Effector CD4-positive, alpha-beta T cell (primary cell): Measurements from ENCODE around the gene SLITRK1. TPM values are rescaled to one million over a fixed set of nuclear protein-coding genes. Genes with fewer than 3 reads are reported as not detected.

Experiments used
- DNase-seq: peaks from one replicate; pipeline ENCODE4 v3.0.0-alpha.2; 2020
- total RNA-seq: gene quantifications from one replicate; lab custom pipeline; 2026; lab: John Stamatoyannopoulos, UW

SLITRK1 gene, protein sequence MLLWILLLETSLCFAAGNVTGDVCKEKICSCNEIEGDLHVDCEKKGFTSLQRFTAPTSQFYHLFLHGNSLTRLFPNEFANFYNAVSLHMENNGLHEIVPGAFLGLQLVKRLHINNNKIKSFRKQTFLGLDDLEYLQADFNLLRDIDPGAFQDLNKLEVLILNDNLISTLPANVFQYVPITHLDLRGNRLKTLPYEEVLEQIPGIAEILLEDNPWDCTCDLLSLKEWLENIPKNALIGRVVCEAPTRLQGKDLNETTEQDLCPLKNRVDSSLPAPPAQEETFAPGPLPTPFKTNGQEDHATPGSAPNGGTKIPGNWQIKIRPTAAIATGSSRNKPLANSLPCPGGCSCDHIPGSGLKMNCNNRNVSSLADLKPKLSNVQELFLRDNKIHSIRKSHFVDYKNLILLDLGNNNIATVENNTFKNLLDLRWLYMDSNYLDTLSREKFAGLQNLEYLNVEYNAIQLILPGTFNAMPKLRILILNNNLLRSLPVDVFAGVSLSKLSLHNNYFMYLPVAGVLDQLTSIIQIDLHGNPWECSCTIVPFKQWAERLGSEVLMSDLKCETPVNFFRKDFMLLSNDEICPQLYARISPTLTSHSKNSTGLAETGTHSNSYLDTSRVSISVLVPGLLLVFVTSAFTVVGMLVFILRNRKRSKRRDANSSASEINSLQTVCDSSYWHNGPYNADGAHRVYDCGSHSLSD
- not detected for total RNA-seq

DNA sequence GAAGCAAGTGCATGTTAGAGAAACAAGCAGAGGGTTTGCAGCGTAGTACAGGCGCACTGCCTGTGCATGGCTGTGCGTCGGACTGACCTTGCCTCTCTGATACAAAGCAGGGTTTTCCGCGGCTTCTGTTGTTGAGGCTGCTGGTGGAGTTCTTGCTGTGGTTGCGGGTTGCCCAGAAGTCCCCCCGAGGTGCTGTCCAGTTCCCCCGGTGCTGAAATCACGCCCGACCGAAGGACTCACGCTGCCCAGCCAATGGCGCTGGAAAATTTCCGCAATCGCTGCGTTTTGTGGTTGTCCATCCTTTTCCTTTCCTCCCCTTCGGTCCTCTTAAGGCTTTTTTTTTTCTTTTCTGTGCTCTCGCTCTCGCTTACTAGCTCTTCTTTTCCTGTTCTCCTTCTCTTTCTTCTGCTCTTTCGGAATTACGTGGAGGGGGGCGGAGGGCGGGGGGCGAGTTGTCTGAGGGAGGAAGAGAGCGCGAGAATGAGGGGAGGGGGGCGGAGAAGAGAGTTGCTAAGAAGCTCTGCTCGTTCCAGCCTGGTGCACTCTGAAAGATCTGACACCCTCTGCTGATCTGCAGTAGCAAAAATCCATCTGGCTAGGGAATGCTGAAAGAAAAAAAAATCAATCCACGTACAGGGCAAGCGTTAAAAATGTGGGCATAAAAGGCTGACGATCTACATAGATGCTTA is at the start of gene SLITRK1:
Gene SLITRK1 (minus strand): TSS at position 558 of the 689 bp plus-strand sequence. CDS start 967 bp downstream, outside the sequence.
- DNase-seq = no peak

DNA sequence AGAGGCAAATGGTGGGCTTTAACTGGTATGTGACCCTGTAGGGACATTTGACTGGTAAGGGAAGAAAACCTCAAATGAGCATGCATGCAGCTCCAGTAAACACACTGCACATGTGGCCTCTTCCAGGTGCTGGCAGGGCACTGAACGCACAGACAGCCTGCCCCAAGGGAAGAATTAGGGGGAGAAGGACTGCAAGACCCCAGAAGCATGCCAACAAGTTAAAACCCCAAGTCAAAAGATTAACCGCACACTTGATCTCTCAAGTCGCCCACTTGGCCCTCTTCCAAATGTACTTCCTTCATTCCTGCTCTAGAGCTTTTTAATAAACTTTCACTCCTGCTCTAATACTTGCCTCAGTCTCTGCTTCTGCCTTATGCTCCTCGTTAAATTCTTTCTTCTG is 46.9 kb upstream of the SLITRK1 start:
- no peak for DNase-seq

DNA sequence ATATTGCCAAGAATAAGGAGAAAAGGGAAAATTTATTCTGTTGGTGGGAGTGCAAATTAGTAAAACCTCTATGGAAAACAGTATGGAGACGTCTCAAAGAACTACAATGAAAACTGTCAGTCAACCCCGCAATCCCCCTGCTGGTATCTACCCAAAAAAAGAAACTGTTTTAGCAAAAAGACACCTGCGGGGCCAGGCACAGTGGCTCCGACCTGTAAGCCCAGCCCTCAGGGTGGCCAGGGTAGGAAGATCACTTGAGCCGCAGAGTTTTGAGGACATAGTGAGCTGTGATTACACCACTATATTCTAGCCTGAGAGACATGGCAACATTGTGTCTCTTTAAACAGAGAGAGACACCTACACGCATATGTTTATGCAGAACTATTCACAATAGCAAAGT is 37.5 kb upstream of the SLITRK1 start:
- no peak for DNase-seq

DNA sequence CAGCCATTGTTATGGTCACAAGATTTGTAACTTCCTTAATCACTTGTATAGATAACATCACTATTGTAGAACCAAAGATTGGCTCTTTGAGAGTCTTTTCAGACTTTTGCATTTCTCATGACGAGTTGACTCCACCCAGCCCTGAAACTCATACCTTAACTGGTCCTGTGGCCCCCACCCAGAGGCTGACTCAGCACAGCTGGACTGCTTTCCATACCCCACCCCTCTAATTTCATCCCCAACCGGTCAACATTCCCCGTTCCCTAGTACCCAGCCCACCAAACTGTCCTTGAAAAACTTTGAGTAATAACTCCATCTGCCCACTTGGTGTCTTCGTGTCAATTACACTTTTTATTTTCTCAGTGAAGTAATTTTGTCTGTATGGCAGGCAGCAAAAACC is 32.1 kb upstream of the SLITRK1 start:
- no peak for DNase-seq

DNA sequence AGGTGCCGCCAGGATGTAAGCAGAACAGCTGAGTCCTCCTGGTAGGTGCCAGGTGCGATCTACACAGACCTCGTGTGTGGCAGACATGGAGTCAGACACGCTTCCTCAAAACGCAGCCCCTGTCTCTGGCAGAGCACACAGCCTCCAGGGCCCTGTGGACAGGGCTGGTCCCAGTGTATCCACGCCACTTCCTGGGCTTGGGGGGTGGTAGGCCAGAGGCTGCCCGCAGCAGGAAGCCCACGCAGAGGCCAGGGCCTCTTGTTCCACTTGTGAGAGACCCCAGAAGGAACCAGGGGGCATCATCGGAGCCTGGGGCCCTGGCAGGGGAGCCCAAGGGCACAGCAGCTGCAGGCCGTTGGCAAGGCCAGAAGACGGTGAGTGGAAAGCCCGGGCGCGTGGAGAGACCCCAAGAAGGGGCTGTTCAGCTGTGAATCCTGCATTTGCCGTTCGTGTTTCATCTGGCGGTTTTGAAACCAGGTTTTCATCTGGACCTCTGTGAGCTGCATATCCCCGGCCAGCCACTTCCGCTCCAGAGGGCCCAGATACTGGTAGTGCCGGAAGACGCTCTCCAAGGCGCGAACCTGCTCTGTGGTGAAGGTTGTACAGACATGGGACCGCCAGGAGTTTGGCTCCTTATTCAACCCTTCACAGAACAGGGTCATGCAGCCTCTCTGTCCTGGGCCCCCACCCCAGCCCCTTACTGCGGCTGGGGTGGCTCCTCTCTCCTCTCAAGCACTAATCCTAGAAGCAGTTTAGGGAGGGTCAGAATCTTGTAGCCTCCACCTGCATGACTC is 25.1 kb upstream of the SLITRK1 start:
- DNase-seq = no peak

DNA sequence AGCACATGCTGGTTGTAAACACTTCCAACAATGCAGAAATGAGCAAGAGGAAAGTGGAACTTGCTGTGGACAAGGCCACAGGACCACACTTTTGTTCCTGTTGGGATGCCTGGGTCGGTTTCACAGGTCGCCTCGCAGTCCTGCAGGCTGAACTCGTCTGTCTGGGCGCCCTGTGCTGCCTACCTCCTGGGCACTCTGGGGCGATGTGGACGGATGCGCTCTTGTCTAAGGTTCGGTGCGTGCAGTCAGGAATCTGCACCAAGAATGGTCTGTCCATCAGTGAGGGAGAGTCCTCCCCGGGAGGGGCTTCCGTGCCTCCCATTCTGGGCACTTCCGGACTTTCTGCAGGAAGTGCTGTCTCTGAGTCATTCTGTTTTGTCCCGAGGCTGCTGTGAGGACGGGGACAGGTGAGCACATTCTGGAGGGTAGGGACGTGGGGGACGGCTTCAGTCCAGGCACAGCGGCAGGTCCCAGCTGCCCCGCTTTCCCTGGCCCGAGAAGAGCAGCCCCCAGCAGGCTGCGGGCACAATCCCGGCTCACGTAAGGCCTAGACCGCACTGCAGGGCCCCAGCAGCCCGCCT is 24.1 kb upstream of the SLITRK1 start:
- no peak for DNase-seq

DNA sequence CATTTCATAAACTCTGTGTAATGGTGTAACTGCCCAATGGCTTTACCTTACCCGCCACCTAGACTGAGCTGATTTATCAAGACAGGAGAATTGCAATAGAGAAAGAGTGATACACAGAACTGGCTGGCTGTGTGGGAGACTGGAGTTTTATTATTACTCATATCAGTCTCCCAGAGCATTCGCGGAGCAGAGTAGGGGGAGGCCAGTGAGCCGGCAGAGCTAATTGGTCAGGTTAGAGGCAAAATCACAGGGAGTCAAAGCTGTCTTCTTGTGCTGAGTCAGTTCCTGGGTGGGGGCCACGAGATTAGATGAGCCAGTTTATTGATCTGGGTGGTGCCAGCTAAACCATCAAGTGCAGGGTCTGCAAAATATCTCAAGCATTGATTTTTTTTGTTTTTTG is 23.4 kb upstream of the SLITRK1 start:
- no peak for DNase-seq

DNA sequence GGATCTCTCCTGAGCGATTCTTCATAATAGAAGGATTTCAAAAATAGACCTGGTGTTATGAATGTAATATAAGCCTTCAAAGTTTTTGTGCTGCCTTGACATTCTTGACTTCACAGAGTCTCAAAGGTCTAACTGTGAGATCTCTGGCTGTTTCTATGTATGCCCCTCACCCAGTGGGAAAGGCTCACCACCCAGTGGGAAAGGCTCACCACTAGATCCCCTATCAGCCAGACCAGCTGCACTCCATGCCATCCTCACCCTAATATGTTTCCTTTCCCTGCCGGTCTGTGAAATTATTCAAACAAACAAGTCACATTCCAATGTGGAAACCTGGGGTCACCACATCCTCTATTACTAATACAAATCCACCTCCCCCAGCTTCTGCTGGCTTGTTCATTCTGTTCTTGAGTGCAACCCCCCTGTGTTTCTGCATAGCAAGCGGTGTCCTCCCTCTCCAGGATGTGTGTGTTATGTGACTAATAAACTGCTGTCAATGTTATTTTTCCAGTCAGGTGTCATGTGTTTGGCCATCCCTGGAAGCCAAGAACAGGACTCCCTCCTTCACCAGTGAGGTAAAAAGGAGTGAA is 13.8 kb upstream of the SLITRK1 start:
- DNase-seq = no peak

DNA sequence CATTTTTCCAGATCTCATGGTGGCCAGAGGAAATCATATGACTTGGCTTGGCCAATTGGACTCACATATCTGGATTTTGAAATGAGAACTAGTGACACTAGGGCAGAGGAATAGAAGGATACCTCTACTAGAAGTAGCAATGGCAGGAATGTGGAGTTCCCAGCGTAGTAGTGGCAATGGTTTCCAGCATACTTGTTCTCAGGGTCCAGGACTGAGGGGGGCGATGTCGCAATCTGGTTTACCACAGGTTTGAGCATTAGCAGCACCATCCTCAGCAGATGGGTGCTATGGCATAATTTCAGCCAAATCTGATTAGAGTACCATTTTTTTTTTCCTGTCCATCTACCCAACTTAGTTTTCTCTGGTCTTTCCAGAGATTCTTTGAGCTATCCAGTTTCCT is 8.1 kb upstream of the SLITRK1 start:
- DNase-seq = no peak

DNA sequence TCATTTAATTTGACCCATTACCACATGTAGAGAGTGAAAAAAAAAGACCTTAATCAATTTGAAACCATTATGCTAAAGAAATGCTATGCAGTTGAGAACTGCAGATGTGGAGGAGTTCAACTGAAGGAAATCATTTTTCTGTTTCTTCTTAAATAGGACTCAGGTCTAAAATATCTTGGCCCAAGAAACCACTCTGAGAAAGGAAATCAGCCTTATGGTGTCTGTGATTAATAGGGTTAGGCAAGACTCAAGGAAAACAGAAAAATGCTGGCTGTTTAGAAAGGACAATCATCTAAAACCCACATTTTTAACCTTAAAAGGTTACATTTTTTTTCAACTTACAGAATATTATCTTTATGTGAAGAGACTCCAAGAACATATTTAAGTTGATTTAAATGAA is 1.9 kb upstream of the SLITRK1 start:
- no peak for DNase-seq

DNA sequence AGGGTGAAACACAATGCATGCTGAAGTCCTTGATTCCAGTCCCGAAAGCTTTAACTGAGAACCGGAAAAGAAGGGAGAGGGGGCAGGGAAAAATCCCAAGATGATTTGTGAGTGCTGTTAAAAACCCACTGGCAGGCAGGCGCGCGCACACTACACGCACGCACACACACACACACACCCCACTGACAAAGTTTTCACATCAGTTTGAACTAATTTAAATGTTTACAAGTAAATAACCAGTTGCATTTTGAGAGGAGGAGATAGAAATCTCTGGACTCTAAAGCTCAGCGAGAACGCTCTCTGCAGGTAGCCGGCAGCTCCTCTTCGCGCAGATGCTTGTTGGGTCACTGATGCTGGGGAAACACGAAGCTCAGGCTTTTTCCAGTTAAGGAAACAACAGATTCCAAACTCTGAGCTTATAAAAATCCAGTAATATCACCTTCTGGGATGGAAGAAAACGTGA is 818 bp upstream of the SLITRK1 start:
- no peak for DNase-seq

DNA sequence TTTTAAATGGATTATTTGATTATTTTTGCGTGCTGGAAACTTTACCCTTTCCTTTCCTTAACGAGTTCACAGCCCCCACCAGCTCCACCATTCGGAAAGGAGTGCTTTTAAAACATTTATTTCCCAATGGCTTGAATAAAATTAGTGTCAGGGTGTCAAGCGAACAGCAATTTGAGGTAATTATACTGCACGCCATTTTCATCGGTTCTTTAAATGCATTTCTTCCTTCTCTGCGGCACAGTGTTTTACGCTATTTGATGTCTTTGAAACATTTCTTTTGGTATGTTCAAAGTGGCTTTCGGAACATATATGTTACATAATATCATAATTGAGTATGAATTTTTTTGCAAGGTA is 309 bp upstream of the SLITRK1 start:
- DNase-seq = no peak

DNA sequence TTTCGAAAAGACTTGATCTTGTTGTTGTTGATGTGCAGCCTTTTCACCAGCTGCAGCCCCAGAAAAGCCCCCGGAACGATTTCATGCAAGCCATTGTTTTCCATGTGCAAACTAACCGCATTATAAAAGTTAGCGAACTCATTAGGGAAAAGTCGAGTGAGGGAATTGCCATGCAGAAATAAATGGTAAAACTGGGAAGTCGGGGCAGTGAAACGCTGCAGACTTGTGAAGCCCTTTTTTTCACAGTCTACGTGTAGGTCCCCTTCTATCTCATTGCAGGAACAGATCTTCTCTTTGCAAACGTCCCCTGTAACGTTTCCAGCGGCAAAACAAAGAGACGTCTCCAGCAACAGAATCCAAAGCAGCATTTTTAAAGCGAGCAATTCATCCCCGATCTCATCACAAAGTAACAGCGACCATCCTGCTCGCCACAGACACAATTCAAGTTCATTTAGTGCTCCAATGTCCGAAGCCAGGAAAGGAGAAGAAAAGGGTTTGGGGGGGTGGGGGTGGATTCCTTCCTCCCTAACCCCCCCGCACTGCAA is 1.1 kb downstream of the SLITRK1 start:
- no peak for DNase-seq

DNA sequence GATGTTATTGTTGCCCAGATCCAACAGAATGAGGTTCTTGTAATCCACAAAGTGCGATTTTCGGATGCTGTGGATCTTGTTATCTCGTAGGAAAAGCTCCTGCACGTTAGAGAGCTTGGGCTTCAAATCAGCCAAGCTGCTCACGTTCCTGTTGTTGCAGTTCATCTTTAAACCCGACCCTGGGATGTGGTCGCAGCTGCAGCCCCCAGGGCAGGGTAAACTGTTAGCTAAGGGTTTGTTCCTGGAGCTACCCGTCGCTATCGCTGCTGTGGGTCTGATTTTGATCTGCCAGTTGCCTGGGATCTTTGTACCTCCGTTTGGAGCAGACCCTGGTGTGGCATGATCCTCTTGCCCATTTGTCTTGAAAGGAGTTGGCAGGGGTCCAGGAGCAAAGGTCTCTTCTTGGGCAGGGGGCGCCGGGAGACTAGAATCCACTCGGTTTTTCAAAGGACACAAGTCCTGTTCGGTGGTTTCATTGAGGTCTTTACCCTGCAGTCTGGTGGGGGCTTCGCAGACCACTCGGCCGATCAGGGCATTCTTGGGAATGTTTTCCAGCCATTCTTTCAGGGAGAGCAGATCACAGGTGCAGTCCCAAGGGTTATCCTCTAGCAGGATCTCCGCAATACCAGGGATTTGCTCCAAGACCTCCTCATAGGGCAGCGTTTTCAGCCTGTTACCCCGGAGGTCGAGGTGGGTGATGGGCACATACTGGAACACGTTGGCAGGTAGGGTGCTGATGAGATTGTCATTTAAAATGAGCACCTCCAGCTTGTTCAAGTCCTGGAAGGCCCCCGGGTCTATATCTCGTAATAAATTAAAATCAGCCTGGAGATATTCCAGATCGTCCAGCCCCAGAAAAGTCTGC is 1.8 kb downstream of the SLITRK1 start:
- DNase-seq = no peak

DNA sequence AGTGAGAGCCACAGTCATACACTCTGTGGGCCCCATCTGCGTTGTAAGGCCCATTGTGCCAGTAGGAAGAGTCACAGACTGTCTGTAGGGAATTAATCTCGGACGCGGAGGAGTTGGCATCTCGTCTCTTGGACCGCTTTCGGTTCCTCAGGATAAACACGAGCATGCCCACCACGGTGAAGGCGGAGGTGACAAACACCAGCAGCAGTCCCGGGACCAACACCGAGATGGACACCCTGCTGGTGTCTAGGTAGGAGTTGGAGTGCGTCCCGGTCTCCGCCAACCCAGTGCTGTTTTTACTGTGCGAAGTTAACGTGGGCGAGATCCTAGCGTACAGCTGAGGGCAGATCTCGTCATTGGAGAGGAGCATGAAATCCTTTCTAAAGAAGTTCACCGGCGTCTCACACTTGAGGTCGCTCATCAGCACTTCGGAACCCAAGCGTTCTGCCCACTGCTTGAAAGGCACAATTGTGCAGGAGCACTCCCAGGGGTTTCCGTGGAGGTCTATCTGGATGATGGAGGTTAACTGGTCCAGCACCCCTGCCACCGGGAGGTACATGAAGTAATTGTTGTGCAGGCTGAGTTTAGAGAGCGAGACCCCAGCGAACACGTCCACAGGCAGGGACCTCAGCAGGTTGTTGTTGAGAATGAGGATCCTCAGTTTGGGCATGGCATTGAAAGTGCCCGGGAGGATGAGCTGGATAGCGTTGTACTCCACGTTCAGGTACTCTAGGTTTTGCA is 2.7 kb downstream of the SLITRK1 start:
- no peak for DNase-seq

DNA sequence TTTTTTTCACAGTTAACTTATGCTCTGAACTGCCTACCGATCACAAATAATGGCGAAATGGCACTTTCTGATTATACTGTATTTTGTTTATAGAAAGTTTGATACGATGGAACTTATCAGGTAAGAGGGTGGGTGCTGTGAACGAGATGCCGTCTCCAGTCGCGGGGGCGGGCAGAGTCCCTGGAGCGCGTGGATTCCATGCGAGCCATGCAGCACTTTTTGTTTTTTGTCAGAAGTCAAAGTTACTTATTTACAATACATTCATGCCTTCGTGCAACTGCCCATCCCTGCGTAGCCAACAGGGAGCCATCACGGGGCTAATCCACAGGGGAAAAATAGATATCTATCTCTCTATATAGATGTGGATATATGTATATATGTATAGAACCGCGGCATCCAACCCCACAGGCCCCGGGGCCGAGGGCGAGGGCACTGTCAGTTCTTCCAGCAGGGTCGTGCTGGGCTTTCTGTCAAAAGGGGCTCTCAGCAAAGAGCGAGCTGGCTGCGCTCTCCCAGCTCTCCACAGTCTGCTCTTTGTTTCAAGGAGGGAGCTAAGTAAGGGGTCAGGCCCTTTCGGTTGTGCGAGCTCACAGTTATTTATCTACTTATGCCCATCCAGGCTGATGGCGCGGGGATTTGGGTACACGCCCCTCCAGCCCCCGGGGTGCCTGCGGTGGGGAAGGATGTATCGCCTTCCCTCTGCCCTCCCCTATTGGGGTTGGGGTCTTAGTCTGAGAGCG is 3.4 kb downstream of the SLITRK1 start:
- no peak for DNase-seq

DNA sequence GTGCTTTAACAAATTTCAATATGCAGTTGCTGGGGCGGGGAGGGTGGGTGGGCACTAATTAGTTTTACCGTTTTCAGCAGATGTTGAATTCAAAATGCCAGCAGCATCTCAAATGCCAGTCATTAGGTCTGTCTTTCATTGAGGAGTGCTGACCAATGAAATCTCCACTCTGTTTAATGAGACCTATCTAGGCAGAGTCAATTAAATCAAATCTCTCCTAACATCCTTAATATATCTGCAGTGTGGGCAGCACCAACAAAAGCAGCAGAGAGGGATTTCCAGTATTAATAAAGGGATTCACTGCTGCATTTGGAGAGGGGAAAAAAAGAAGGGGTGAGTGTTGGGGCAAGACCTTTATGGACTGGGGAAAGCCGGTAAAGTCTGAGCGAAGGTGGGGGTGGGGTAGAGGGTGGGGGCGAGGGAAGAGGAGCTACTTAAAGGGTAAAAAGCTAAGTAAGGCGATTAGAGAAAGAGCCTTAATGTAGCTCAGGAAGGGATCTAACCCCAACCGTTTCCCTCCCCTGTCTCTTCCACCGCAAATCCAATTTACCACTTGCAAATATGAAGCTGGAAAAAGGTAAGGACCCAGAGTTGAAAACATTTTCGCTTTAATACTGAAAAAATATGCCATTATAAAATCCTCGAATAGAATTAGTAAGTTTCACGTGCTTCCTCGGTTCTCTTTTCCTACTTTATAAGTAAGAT is 4.5 kb downstream of the SLITRK1 start:
- DNase-seq = no peak

DNA sequence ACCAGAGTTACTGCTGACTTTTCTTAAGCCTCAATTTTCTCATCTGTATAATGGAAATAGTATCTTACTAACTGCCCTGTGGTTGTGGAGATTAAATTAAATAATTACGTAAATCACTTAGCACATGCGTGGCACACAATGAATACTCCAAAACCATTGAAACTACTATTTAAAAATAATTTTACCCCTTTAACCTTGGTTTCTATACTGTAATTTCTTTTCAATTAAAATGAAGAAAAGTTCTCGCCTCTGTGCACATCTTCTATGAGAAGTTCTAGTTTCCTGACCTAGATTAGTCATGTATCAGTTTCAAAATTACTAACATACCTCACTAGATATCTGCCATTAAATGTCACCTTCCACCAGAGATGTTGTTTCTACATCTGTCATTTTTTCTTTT is 5.7 kb downstream of the SLITRK1 start:
- DNase-seq = no peak

DNA sequence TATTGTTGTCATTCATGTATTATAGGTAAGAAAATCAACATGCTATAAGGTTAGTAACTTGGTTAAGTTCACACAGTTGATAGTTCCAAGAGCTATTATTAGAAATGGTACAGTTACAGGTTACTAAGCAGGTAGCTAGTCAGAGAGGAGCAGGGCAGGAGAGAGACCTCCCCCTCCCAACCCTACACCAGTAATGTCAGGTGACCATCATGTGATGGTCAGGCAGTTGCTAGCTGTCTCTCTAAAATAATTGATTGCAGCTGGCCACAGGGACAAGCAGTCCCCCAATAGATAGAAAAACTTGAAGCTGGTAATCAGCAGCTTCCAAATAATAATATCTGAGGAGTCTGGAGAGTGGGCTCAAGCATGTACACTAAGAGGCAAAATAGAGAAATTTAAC is 14.6 kb downstream of the SLITRK1 start:
- no peak for DNase-seq
